Measurements from ENCODE around the gene SEMA3G.

DNA sequence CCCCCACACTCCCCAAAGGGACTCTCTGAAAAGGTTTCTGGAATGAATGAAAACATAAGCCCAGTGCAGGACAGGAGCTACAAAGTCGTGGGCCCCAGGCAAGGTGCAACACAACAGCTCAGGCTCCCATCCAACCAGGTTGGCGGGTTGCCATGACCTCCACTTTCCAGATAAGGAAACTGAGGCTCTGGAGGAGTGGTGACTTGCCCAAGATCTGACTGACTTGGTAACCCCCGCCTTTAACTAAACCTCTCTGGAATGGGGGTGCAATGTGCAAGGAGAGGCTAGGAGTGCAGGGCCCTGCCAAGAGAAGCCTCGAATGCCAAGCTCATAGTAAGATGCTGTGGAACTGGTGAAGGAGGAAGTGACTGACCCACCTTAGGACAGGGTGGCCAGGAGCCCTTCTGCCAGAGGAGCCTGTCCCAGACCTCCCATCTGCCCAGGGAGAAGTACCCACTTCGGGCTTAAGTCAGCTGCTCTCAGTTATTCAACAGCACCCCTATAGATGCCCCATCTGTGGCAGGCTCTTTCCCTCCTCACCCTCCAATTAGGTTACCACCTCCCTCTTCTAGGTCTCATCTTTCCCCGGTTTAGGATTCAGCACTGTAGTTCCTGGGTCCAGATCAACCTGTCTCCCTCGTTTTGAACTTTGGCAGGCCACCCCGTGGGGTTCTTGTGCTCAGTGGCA, 9.5 kb upstream of the SEMA3G start:
- TF ChIP-seq, protein P1, sequence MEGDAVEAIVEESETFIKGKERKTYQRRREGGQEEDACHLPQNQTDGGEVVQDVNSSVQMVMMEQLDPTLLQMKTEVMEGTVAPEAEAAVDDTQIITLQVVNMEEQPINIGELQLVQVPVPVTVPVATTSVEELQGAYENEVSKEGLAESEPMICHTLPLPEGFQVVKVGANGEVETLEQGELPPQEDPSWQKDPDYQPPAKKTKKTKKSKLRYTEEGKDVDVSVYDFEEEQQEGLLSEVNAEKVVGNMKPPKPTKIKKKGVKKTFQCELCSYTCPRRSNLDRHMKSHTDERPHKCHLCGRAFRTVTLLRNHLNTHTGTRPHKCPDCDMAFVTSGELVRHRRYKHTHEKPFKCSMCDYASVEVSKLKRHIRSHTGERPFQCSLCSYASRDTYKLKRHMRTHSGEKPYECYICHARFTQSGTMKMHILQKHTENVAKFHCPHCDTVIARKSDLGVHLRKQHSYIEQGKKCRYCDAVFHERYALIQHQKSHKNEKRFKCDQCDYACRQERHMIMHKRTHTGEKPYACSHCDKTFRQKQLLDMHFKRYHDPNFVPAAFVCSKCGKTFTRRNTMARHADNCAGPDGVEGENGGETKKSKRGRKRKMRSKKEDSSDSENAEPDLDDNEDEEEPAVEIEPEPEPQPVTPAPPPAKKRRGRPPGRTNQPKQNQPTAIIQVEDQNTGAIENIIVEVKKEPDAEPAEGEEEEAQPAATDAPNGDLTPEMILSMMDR (conservative IDR thresholded peaks at IDR 0.05 in 1 of 2, IDR thresholded peaks at IDR 0.05 in 1 of 2; ENCODE audit: low read depth in 1 of 2, low read length in 2 of 2): no peak
- TF ChIP-seq EZH2 (IDR thresholded peaks at IDR 0.05; ENCODE audit: low read length, missing control alignments): no peak
